ENCODE measurements around the gene NCOA1. TPM values are rescaled to one million over a fixed set of nuclear protein-coding genes. Genes with fewer than 3 reads are reported as not detected.

Gene NCOA1
- total and polyA plus RNA-seq, 2 donors (not counting 3 experiments of a cell fraction or from before 2014, with no cell fraction given): 11.4 to 14.1 TPM

DNA sequence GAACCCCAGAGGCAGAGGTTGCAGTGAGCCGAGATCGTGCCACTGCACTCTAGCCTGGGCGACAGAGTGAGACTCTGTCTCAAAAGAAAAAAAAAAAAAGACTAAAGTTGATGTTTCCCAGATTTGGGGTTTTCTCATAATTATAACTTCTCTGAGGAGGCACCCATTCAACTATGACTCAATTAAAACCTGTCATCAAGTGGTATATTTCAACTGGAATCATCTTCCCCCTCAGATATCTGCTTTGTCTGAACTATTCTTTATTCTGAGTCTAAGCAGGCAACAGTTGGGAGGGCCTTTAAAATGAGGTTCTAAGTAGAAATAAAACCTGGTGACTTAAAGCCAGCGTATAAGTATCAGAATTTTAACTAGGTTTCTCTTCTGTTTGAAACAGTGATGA, 213.6 kb downstream of the NCOA1 start:
- Histone ChIP-seq H3K27ac (ENCODE audit: insufficient read depth, low read depth, low read length) (no peak overlapping the region), H3K79me2 (ENCODE audit: control insufficient read depth, insufficient read depth, low read length) (no peaks in the 10 kb centered on the region), H3K9ac (replicated peaks; ENCODE audit: extremely low read depth, insufficient read depth, low read length) (no peak overlapping the region), H2AFZ (ENCODE audit: low read depth, low read length) (no peak overlapping the region), H4K20me1 (replicated peaks; ENCODE audit: control insufficient read depth, extremely low read depth, insufficient read depth, low read length) (no peaks in the 10 kb centered on the region), H3K27me3 (ENCODE audit: control insufficient read depth in 2 of 2, insufficient read depth in 2 of 2, low read length in 2 of 2) (no peaks in the 10 kb centered on the region), H3K9me1 (replicated peaks; ENCODE audit: control insufficient read depth, extremely low read depth, insufficient read depth, low read length) (no peaks in the 10 kb centered on the region), H3K4me2 (ENCODE audit: insufficient read depth, low read length) (no peak overlapping the region), H3K4me3 (replicated peaks in 1 of 3; ENCODE audit: insufficient read depth in 1 of 3, low read depth in 1 of 3, low read length in 3 of 3) (no peak overlapping the region), H3K9me3 (replicated peaks; ENCODE audit: control insufficient read depth, insufficient read depth, low read length) (no peaks in the 10 kb centered on the region), H3K4me1 (ENCODE audit: control insufficient read depth, extremely low read depth, insufficient read depth, low read length) (peaks cover 13% of the 10 kb centered on the region), H3K36me3 (ENCODE audit: control insufficient read depth in 2 of 2, extremely low read depth in 1 of 2, insufficient read depth in 2 of 2, low read length in 2 of 2) (peaks cover 0 to 4% of the 10 kb centered on the region in 2 experiments)
- TF ChIP-seq POLR2A (IDR thresholded peaks at IDR 0.05; ENCODE audit: low read depth, low read length) (no peak), JUN (IDR thresholded peaks at IDR 0.05; ENCODE audit: borderline replicate concordance, insufficient read depth, insufficient read length, low read depth) (no peak), POLR2AphosphoS5 (IDR thresholded peaks at IDR 0.05; ENCODE audit: insufficient read depth, low read depth, low read length) (no peak), FOS (IDR thresholded peaks at IDR 0.05; ENCODE audit: borderline replicate concordance, insufficient read depth, low read length) (no peak), EZH2 (IDR thresholded peaks at IDR 0.05; ENCODE audit: borderline replicate concordance, low read depth, low read length, severe bottlenecking) (no peak), MYC (IDR thresholded peaks at IDR 0.05; ENCODE audit: low read depth, low read length) (no peak), GATA2 (IDR thresholded peaks at IDR 0.05; ENCODE audit: insufficient read depth, insufficient read length, low read depth, low read length) (no peak)
- TF ChIP-seq, protein P1, sequence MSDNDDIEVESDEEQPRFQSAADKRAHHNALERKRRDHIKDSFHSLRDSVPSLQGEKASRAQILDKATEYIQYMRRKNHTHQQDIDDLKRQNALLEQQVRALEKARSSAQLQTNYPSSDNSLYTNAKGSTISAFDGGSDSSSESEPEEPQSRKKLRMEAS (IDR thresholded peaks at IDR 0.05; ENCODE audit: insufficient read depth, insufficient read length): no peak
- TF ChIP-seq, protein P2, sequence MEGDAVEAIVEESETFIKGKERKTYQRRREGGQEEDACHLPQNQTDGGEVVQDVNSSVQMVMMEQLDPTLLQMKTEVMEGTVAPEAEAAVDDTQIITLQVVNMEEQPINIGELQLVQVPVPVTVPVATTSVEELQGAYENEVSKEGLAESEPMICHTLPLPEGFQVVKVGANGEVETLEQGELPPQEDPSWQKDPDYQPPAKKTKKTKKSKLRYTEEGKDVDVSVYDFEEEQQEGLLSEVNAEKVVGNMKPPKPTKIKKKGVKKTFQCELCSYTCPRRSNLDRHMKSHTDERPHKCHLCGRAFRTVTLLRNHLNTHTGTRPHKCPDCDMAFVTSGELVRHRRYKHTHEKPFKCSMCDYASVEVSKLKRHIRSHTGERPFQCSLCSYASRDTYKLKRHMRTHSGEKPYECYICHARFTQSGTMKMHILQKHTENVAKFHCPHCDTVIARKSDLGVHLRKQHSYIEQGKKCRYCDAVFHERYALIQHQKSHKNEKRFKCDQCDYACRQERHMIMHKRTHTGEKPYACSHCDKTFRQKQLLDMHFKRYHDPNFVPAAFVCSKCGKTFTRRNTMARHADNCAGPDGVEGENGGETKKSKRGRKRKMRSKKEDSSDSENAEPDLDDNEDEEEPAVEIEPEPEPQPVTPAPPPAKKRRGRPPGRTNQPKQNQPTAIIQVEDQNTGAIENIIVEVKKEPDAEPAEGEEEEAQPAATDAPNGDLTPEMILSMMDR (IDR thresholded peaks at IDR 0.05; ENCODE audit: extremely low read depth in 1 of 2, insufficient read depth in 1 of 2, low read depth in 1 of 2, low read length in 2 of 2): no peak
- FAIRE-seq (no peak), DNase-seq (ENCODE audit: low read depth, low spot score) (no peak)
- BruUV-seq (replicated peaks): no TSS peak
- intact Hi-C loops (cut with micrococcal nuclease) (loop anchor here (5.0 kb wide), 2 partner anchors 88 to 123 kb away; partner anchors contain the start of genes CENPO and PTRHD1), dilution Hi-C loops (cut with MboI; ENCODE audit: extremely low pct_ligation_motif_present, low sequenced_read_pairs) (no loop called here)
- POLR2A ChIA-PET: no interaction called here
- CTCF ChIA-PET: no interaction called here

Measured in endothelial cell of umbilical vein (primary cell).